BJ (cell line): ENCODE results near the gene KIAA1755. TPM values are rescaled to one million over a fixed set of nuclear protein-coding genes. Genes with fewer than 3 reads are reported as not detected.

Experiments
- CTCF ChIA-PET: fragments of 350-600 bp; formaldehyde crosslinking; extraction: SDS; loops from one replicate; lab custom pipeline; 2021; ENCODE audit warnings: antibody characterized with exemption, inconsistent platforms; lab: Yijun Ruan, JAX
- POLR2A ChIA-PET: fragments of 300-600 bp; sonication (Branson Sonifier 250); formaldehyde crosslinking; extraction: SDS; loops from one replicate; lab custom pipeline; 2021; ENCODE audit warnings: antibody characterized with exemption; lab: Charles Lee
- DNase-seq: peaks from one replicate; pipeline ENCODE4 v3.0.0-alpha.2; 2011; ENCODE audit warnings: low read depth
- H3K27me3 ChIP-seq: 2 replicates; pipeline ENCODE4 v1.6.0; 2011; ENCODE audit warnings: low read length; ENCODE audit not compliant: control insufficient read depth, insufficient read depth
- H3K36me3 ChIP-seq: 2 replicates; pipeline ENCODE4 v1.5.1; 2011; ENCODE audit warnings: low read length; ENCODE audit not compliant: control insufficient read depth, insufficient read depth
- H3K4me3 ChIP-seq: 2 replicates; pipeline ENCODE4 v1.5.1; 2011; ENCODE audit warnings: low read depth, mild to moderate bottlenecking, control low read depth, low read length
- polyA plus RNA-seq: library from polyadenylated mRNA; depleted of rRNA; stranded (reverse); fragments of >200 nt; gene quantifications from 2 replicates; pipeline ENCODE4 v1.2.3, GENCODE V29; 2011
- TF ChIP-seq, protein P1 (sequence below): IDR thresholded peaks from 2 replicates; pipeline ENCODE4 v1.5.1; 2011; ENCODE audit warnings: low read depth, mild to moderate bottlenecking, control low read depth, inconsistent platforms, low read length, moderate library complexity; ENCODE audit not compliant: insufficient read depth

KIAA1755 gene
- polyA plus RNA-seq, 1 experiment: 9.7 TPM

DNA sequence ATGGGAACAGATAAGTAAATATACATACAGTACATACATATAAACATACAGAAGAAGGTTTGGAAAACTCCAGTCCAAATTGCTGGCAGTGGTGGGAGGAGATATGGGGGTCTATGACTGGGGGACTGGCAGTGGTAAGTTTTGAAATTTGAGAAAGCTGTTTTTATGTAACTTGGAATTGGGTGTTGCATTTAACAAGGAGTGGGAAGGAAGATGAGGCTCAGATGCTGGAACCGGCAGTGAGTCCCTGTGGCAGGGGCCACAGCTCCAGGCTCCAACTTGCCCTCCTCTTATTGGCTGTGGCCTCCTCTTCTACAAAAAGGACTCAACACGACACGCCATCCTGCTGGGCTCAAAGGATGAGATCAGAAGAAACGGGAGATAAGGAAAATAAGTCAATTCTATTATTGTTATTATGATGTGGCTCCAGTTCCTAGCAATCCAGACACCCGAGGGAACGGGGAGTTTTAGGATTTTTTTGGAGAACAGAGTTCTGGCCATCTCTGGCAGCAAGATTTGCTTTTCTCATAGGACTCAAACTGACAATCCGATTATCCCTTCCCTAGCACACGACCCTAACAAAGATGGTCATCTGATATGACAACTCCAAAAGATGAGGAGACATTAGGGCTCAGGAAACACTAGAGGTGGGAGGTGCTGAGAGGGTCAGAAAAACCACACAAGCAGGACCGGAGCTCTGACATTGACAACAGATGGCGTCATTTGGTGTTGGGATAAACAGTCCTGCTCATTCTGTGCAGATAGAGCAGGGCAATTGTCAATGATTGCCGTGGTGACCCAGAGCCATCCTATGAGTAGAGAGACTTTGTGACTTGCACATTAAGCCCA is 89.5 kb downstream of the KIAA1755 start:
- Histone ChIP-seq H3K27me3 (no peaks in the 10 kb centered on the region), H3K4me3 (no peak overlapping the region), H3K36me3 (no peaks in the 10 kb centered on the region)
- TF ChIP-seq, protein P1, sequence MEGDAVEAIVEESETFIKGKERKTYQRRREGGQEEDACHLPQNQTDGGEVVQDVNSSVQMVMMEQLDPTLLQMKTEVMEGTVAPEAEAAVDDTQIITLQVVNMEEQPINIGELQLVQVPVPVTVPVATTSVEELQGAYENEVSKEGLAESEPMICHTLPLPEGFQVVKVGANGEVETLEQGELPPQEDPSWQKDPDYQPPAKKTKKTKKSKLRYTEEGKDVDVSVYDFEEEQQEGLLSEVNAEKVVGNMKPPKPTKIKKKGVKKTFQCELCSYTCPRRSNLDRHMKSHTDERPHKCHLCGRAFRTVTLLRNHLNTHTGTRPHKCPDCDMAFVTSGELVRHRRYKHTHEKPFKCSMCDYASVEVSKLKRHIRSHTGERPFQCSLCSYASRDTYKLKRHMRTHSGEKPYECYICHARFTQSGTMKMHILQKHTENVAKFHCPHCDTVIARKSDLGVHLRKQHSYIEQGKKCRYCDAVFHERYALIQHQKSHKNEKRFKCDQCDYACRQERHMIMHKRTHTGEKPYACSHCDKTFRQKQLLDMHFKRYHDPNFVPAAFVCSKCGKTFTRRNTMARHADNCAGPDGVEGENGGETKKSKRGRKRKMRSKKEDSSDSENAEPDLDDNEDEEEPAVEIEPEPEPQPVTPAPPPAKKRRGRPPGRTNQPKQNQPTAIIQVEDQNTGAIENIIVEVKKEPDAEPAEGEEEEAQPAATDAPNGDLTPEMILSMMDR: no peak
- POLR2A ChIA-PET: no interaction called here
- CTCF ChIA-PET: interaction anchor here (1.1 to 14.6 kb wide), 4 partner anchors 19 to 96 kb away, joined by 3 to 223 read pairs (median 42); no protein-coding TSS in a partner anchor
- DNase-seq: no peak

DNA sequence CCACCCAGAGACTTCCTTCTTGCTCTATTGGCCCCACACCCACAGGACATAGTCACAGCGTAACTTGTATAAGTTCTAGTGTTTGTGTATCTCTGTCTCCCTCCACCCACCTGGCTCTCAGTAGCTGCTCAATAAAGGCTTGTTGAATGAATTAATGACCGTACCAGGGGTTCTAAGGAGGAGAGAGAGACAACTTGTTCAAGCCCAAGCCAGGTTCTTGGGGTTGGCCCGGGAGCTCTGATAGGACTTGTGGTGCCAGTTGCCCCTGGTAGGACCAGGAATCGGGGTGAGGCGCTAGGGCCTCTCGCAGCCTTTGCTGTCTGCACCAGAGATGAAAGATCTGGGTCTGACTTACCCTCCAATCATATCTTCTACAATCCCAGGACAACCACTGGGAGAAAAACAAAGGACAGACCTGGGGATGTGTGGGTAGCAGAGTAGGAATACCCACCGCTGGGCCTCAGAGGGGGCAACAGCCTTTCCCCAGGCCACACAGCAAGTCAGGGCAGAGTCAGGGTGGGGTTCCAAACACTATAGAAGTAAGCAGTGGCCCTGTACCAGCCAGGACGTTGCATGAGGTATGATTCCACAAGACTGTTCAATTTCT is 90.2 kb downstream of the KIAA1755 start:
- Histone ChIP-seq H3K36me3 (no peaks in the 10 kb centered on the region), H3K4me3 (no peak overlapping the region), H3K27me3 (no peaks in the 10 kb centered on the region)
- TF ChIP-seq, protein P1: no peak
- ChIA-PET CTCF (interaction anchor here (1.1 to 14.6 kb wide), 4 partner anchors 26 to 113 kb away, joined by 3 to 223 read pairs (median 43); no protein-coding TSS in a partner anchor), POLR2A (no interaction called here)
- DNase-seq: no peak

DNA sequence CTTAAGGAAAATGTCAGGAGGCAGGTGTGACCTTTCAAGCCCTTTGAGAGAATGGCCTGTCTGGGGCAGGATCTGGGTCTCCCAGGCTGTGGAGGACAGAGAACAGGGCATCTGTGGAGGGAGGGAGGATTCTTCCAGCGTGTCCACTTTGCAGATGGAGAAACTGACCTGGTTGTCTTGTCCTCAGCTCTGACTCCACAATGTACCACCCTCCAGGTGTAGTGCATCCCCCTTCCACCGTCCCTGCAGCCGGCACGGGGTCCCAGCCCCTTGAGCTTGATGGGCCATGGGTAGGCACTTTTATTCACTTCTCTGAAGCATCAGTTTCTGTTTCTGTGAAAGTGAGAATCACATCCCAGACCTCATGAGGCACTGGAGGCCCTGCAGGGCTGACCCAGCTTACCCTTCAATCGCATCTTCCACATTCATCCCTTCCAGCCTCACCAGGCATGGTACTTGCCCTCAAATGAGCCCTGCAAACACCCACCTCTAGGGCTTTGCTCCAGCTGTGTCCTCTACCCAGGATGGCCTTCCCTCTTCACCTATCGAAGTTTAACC is 90.8 kb downstream of the KIAA1755 start:
- ChIA-PET POLR2A (no interaction called here), CTCF (interaction anchor here (0.6 to 14.6 kb wide), 5 partner anchors 9 to 112 kb away, joined by 3 to 223 read pairs (median 4); no protein-coding TSS in a partner anchor)
- DNase-seq: no peak
- Histone ChIP-seq H3K27me3 (no peaks in the 10 kb centered on the region), H3K4me3 (no peak overlapping the region), H3K36me3 (no peaks in the 10 kb centered on the region)
- TF ChIP-seq, protein P1: no peak

DNA sequence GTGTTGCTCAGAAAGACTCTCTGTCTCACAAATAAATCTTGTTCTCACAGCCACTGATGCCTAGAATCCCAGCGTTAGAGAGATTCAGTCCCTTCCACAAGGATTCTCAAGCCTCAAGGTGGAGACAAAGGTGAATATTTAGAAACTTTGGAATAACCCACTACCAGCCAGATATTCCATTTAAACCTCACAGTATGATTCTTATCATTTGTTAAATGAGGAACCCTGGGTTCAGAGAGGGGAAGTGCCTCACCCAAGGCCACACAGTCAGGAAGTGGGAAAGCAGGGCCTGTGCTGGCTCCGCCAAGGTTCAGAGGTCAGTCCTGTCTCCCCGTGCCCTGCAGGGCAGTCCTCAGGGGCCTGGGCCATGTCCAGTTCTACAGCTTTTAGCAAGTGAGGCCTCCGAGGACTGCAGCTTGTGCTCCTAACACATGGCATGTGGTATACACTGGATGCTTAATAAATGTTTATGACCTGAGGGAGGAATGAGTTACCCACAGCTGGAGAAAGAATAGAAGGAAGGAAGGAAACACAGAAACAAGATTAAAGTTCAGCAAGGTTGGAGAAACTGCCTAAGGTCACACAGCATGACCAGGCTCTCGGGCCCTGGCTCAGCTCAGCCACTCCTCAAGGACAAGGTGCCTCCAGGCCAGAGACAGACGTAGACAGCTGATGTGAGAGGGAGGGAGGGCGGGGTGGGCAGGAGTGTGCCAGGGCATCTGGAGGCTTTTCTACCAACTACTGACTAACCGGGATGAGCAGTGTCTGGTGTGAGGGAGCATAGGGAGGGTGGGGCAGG is 91.5 kb downstream of the KIAA1755 start:
- TF ChIP-seq, protein P1: no peak
- H3K4me3 ChIP-seq: no peak overlapping the region
- CTCF ChIA-PET: interaction anchor here (0.6 to 14.6 kb wide), 8 partner anchors 10 to 111 kb away, joined by 3 to 223 read pairs (median 4); no protein-coding TSS in a partner anchor
- no peak for DNase-seq
- H3K36me3 ChIP-seq: no peaks in the 10 kb centered on the region
- POLR2A ChIA-PET: no interaction called here
- H3K27me3 ChIP-seq: no peaks in the 10 kb centered on the region
